Transverse colon (tissue), 3 donors: ENCODE results near the gene GPD2.

Source experiments
- CTCF ChIP-seq, 5 experiments: fragments of 200-600 bp in 3 of 5; fragments of 450-650 bp in 2 of 5; sonication (generic) in 3 of 5; IDR thresholded peaks; 1 replicate in 2 of 5; 2 replicates in 3 of 5; pipeline ENCODE4 v1.5.1; 2016 to 2017; ENCODE audit warnings: antibody characterized with exemption in 5 of 5, inconsistent platforms in 3 of 5, mild to moderate bottlenecking in 2 of 5, moderate library complexity in 1 of 5
- EP300 ChIP-seq: sonication (generic); formaldehyde crosslinking; IDR thresholded peaks from one replicate; pipeline ENCODE4 v1.6.1; 2017; ENCODE audit warnings: antibody characterized with exemption, low read depth
- POLR2A ChIP-seq: fragments of 450-650 bp; IDR thresholded peaks from one replicate; pipeline ENCODE4 v1.6.1; 2016; ENCODE audit warnings: antibody characterized with exemption, mild to moderate bottlenecking, moderate library complexity

- TF ChIP-seq CTCF (IDR thresholded peaks at IDR 0.05) (no peak), POLR2A (no peak), EP300 (no peak)
Observed at GRCh38 chr2:156518138-156518537, 82.0 kb downstream of the GPD2 start.
